IMR-90 (cell line): ENCODE data around the gene CFAP69. TPM values are rescaled to one million over a fixed set of nuclear protein-coding genes. Genes with fewer than 3 reads are reported as not detected.

ENCODE experiments used
- ATAC-seq: fragments of 200-7000 bp; cut with Tn5 transposase; 2 replicates; pipeline ENCODE4 v1.9.1; 2020; ENCODE audit warnings: low read depth, mild to moderate bottlenecking, moderate library complexity
- BruUV-seq: library from RNA; stranded (reverse); fragments of 400-500 nt; replicated peaks from 2 replicates; lab custom pipeline; 2021; lab: Mats Ljungman, UMichigan
- CTCF ChIA-PET: fragments of 300-600 bp; formaldehyde crosslinking; extraction: SDS; loops from one replicate; lab custom pipeline; 2021; ENCODE audit warnings: antibody characterized with exemption; lab: Yijun Ruan, JAX
- POLR2A ChIA-PET: fragments of 300-600 bp; sonication (Branson Sonifier 250); formaldehyde crosslinking; loops from one replicate; lab custom pipeline; 2022; ENCODE audit warnings: antibody characterized with exemption; ENCODE audit not compliant: unreplicated experiment; lab: Charles Lee
- DNase-seq: peaks from one replicate; pipeline ENCODE4 v3.0.0; 2013
- H2AFZ ChIP-seq: replicated peaks from 2 replicates; pipeline ENCODE3; 2013; ENCODE audit warnings: low read length, mild to moderate bottlenecking; ENCODE audit not compliant: poor library complexity
- H2AK5ac ChIP-seq: 2 replicates; pipeline ENCODE4 v1.6.1; 2013; ENCODE audit warnings: low read depth, low read length, inconsistent platforms
- H2AK9ac ChIP-seq: replicated peaks from 2 replicates; pipeline ENCODE3; 2013; ENCODE audit warnings: mild to moderate bottlenecking, low read depth, low read length, moderate library complexity; ENCODE audit not compliant: poor library complexity
- H2BK120ac ChIP-seq: 2 replicates; pipeline ENCODE4 v1.6.1; 2013; ENCODE audit warnings: low read depth, low read length, inconsistent platforms
- H2BK15ac ChIP-seq: 3 replicates; pipeline ENCODE4 v1.6.1; 2013; ENCODE audit warnings: low read depth, low read length, inconsistent platforms
- H2BK20ac ChIP-seq: 2 replicates; pipeline ENCODE4 v1.6.1; 2013; ENCODE audit warnings: low read depth, mild to moderate bottlenecking, inconsistent platforms, low read length, moderate library complexity
- H2BK5ac ChIP-seq: 2 replicates; pipeline ENCODE4 v1.6.1; 2013; ENCODE audit warnings: mild to moderate bottlenecking, low read depth, low read length, inconsistent platforms; ENCODE audit not compliant: poor library complexity, severe bottlenecking
- H3K14ac ChIP-seq: replicated peaks from 2 replicates; pipeline ENCODE4 v1.6.1; 2013; ENCODE audit warnings: low read depth, low read length, inconsistent platforms
- H3K18ac ChIP-seq: 2 replicates; pipeline ENCODE4 v1.6.1; 2013; ENCODE audit warnings: low read depth, low read length, control low read depth
- H3K23ac ChIP-seq: 2 replicates; pipeline ENCODE4 v1.6.1; 2013; ENCODE audit warnings: low read depth, low read length, inconsistent platforms
- H3K27ac ChIP-seq: 2 replicates; pipeline ENCODE4 v1.5.1; 2013; ENCODE audit warnings: mild to moderate bottlenecking, control low read depth, low read length; ENCODE audit not compliant: insufficient read depth
- H3K27me3 ChIP-seq: 2 replicates; pipeline ENCODE4 v1.6.1; 2013; ENCODE audit warnings: low read length; ENCODE audit not compliant: control insufficient read depth, insufficient read depth
- H3K36me3 ChIP-seq: 2 replicates; pipeline ENCODE4 v1.6.1; 2013; ENCODE audit warnings: low read length, mixed read lengths; ENCODE audit not compliant: control insufficient read depth, insufficient read depth
- H3K4ac ChIP-seq: 2 replicates; pipeline ENCODE4 v1.6.1; 2013; ENCODE audit warnings: low read depth, low read length, inconsistent platforms
- H3K4me1 ChIP-seq: 2 replicates; pipeline ENCODE4 v1.6.1; 2013; ENCODE audit warnings: low read length, mixed read lengths; ENCODE audit not compliant: control insufficient read depth, insufficient read depth
- H3K4me2 ChIP-seq: 2 replicates; pipeline ENCODE4 v1.6.1; 2013; ENCODE audit warnings: low read depth, mild to moderate bottlenecking, control low read depth, low read length, moderate library complexity
- H3K4me3 ChIP-seq: 2 replicates; pipeline ENCODE4 v1.5.1; 2013; ENCODE audit warnings: low read depth, mild to moderate bottlenecking, control low read depth, low read length, moderate library complexity; ENCODE audit not compliant: insufficient read depth
- H3K56ac ChIP-seq: 2 replicates; pipeline ENCODE4 v1.6.1; 2013; ENCODE audit warnings: low read length, inconsistent platforms; ENCODE audit not compliant: insufficient read depth; ENCODE audit errors: extremely low read depth
- H3K79me1 ChIP-seq, 2 experiments: 2 replicates each; pipeline ENCODE4 v1.6.1; 2013; ENCODE audit warnings: low read length in 2 of 2, inconsistent platforms in 1 of 2, low read depth in 1 of 2
- H3K9ac ChIP-seq: 2 replicates; pipeline ENCODE4 v1.6.1; 2013; ENCODE audit warnings: low read depth, low read length, control low read depth
- H3K9me1 ChIP-seq: 2 replicates; pipeline ENCODE4 v1.6.1; 2013; ENCODE audit warnings: low read length, inconsistent platforms; ENCODE audit not compliant: insufficient read depth
- H3K9me3 ChIP-seq: 2 replicates; pipeline ENCODE4 v1.6.1; 2013; ENCODE audit warnings: low read length; ENCODE audit not compliant: control insufficient read depth, insufficient read depth
- H4K20me1 ChIP-seq: 2 replicates; pipeline ENCODE4 v1.6.1; 2013; ENCODE audit warnings: low read length, inconsistent platforms; ENCODE audit not compliant: insufficient read depth
- H4K5ac ChIP-seq: 2 replicates; pipeline ENCODE4 v1.6.1; 2013; ENCODE audit warnings: mild to moderate bottlenecking, low read depth, low read length, control low read depth
- H4K8ac ChIP-seq, 2 experiments: 2 replicates each; pipeline ENCODE4 v1.6.1; 2013; ENCODE audit warnings: low read depth in 2 of 2, low read length in 2 of 2, control low read depth in 1 of 2, inconsistent platforms in 1 of 2
- H4K91ac ChIP-seq: 2 replicates; pipeline ENCODE4 v1.6.1; 2013; ENCODE audit warnings: low read depth, low read length, inconsistent platforms; ENCODE audit not compliant: insufficient read depth
- BHLHE40 ChIP-seq: fragments of 150-350 bp; IDR thresholded peaks from 2 replicates; pipeline ENCODE4 v1.6.1; 2016; ENCODE audit warnings: mild to moderate bottlenecking, low read depth, low read length
- ELK1 ChIP-seq: fragments of 150-350 bp; IDR thresholded peaks from 2 replicates; pipeline ENCODE4 v1.6.1; 2016; ENCODE audit warnings: low read depth, mild to moderate bottlenecking, low read length, moderate library complexity, borderline replicate concordance
- MAFK ChIP-seq: IDR thresholded peaks from 2 replicates; pipeline ENCODE4 v1.6.1; 2012; ENCODE audit warnings: low read depth, low read length, improper control_type of control experiment
- MAZ ChIP-seq: IDR thresholded peaks from 2 replicates; pipeline ENCODE4 v1.6.1; 2012; ENCODE audit warnings: low read depth, mild to moderate bottlenecking, low read length, improper control_type of control experiment, moderate library complexity, borderline replicate concordance
- MXI1 ChIP-seq: IDR thresholded peaks from 2 replicates; pipeline ENCODE4 v1.6.1; 2012; ENCODE audit warnings: low read depth, mild to moderate bottlenecking, low read length, moderate library complexity, borderline replicate concordance
- NFE2L2 ChIP-seq: fragments of 150-350 bp; IDR thresholded peaks from 2 replicates; pipeline ENCODE4 v1.6.1; 2016; ENCODE audit warnings: low read depth, mild to moderate bottlenecking, low read length
- POLR2A ChIP-seq: IDR thresholded peaks from 2 replicates; pipeline ENCODE4 v1.6.1; 2012; ENCODE audit warnings: mild to moderate bottlenecking, low read depth, low read length
- RCOR1 ChIP-seq: IDR thresholded peaks from 2 replicates; pipeline ENCODE4 v1.6.1; 2012; ENCODE audit warnings: mild to moderate bottlenecking, low read length, improper control_type of control experiment; ENCODE audit not compliant: insufficient replicate concordance
- RFX5 ChIP-seq: IDR thresholded peaks from 2 replicates; pipeline ENCODE4 v1.8.0; 2012; ENCODE audit warnings: low read depth, mild to moderate bottlenecking, low read length, moderate library complexity
- USF2 ChIP-seq: fragments of 150-350 bp; IDR thresholded peaks from 2 replicates; pipeline ENCODE4 v1.6.1; 2017; ENCODE audit warnings: mild to moderate bottlenecking, antibody characterized with exemption, low read length, low read depth
- WGBS, 2 experiments: methylation state at CpG; one replicate each; pipeline versions ENCODE4 v1.1.5 to v1.1.7; 2013; ENCODE audit warnings: missing lambda C conversion rate in 2 of 2; ENCODE audit not compliant: insufficient read length in 1 of 2; ENCODE audit errors: extremely low coverage in 2 of 2; 5-methylcytosine and 5-hydroxymethylcytosine counted together
- dilution Hi-C: fragments of 300-500 bp; cut with HindIII; formaldehyde crosslinking; loops from one replicate; pipeline ENCODE4 v1.14.3; 2018; ENCODE audit warnings: low sequenced_read_pairs; ENCODE audit not compliant: unreplicated experiment
- in situ Hi-C: fragments of 300-500 bp; cut with MboI; formaldehyde crosslinking; loops from 3 replicates; pipeline ENCODE4 v1.14.3; 2019; ENCODE audit warnings: low sequenced_read_pairs, inconsistent platforms, mixed read lengths
- intact Hi-C: fragments of 100-400 bp; cut with micrococcal nuclease; formaldehyde crosslinking; loops from 2 replicates; pipeline ENCODE4 v1.10.0; 2022
- polyA plus RNA-seq, 3 experiments: library from polyadenylated mRNA; depleted of rRNA; stranded (reverse); fragments of >200 nt; gene quantifications; 2 replicates each; pipeline ENCODE4 v1.2.3, GENCODE V29; 2012; ENCODE audit warnings: low replicate concordance in 1 of 3
- total RNA-seq: library from RNA; depleted of rRNA; stranded (reverse); fragments of >200 nt; gene quantifications from 2 replicates; pipeline ENCODE4 v1.2.3, GENCODE V29; 2012

Gene CFAP69
- total and polyA plus RNA-seq, 2 of the 4 experiments (the other 2 are of a cell fraction) = 0.72 to 0.86 TPM

- Histone ChIP-seq H2AK5ac (no peak overlapping the region), H3K56ac (no peak overlapping the region), H4K5ac (no peak overlapping the region), H3K9me1 (no peaks in the 10 kb centered on the region), H3K9ac (no peak overlapping the region), H2BK15ac (no peak overlapping the region), H3K18ac (no peak overlapping the region), H3K14ac (no peak overlapping the region), H3K27ac (no peak overlapping the region), H2BK5ac (no peak overlapping the region), H3K23ac (no peak overlapping the region), H4K8ac (no peak overlapping the region), H2BK120ac (no peak overlapping the region), H2BK20ac (no peak overlapping the region), H2AK9ac (no peak overlapping the region), H3K4me3 (no peak overlapping the region), H3K27me3 (no peaks in the 10 kb centered on the region), H4K20me1 (no peaks in the 10 kb centered on the region), H3K79me1 (no peaks in the 10 kb centered on the region), H2AFZ (no peak overlapping the region), H3K4me1 (no peaks in the 10 kb centered on the region), H3K36me3 (no peaks in the 10 kb centered on the region), H4K91ac (no peak overlapping the region), H3K4ac (no peak overlapping the region), H3K9me3 (no peaks in the 10 kb centered on the region), H3K4me2 (no peak overlapping the region)
- DNase-seq (peak; percentile 11), ATAC-seq (no peak)
- no TSS peak for BruUV-seq
- ChIA-PET POLR2A (no interaction called here), CTCF (no interaction called here)
- no peak for TF ChIP-seq NFE2L2
- TF ChIP-seq MAZ = no peak
- no peak for TF ChIP-seq POLR2A
- no peak for TF ChIP-seq USF2
- TF ChIP-seq MAFK = no peak
- TF ChIP-seq RFX5 = no peak
- TF ChIP-seq BHLHE40 = no peak
- TF ChIP-seq RCOR1 = no peak
- TF ChIP-seq ELK1 = no peak
- no peak for TF ChIP-seq MXI1
- dilution Hi-C loops = no loop called here
- in situ Hi-C loops = no loop called here
- WGBS, 2 experiments = no CpG with 5 or more reads among the region's 1 CpG
- intact Hi-C loops = loop anchor here (2.0 kb wide), 1 partner anchor 55 kb away; the partner anchor contains the start of gene STEAP1
Observed at GRCh38 chr7:90209776-90210175, 35.2 kb upstream of the CFAP69 start.
